HT-29 (cell line): Measurements from ENCODE around the gene GALNT10. TPM values are rescaled to one million over a fixed set of nuclear protein-coding genes. Genes with fewer than 3 reads are reported as not detected.

Experiments
- DNase-seq: peaks from one replicate; pipeline ENCODE4 v3.0.0-alpha.2; 2015; ENCODE audit warnings: low spot score
- total RNA-seq: library from RNA; depleted of rRNA; stranded (reverse); fragments of >200 nt; shearing (Covaris generic); gene quantifications from 2 replicates; pipeline ENCODE4 v1.2.3, GENCODE V29; 2014

The GALNT10 gene
- total RNA-seq, 1 experiment from 2014 or later = 8.0 TPM

DNA sequence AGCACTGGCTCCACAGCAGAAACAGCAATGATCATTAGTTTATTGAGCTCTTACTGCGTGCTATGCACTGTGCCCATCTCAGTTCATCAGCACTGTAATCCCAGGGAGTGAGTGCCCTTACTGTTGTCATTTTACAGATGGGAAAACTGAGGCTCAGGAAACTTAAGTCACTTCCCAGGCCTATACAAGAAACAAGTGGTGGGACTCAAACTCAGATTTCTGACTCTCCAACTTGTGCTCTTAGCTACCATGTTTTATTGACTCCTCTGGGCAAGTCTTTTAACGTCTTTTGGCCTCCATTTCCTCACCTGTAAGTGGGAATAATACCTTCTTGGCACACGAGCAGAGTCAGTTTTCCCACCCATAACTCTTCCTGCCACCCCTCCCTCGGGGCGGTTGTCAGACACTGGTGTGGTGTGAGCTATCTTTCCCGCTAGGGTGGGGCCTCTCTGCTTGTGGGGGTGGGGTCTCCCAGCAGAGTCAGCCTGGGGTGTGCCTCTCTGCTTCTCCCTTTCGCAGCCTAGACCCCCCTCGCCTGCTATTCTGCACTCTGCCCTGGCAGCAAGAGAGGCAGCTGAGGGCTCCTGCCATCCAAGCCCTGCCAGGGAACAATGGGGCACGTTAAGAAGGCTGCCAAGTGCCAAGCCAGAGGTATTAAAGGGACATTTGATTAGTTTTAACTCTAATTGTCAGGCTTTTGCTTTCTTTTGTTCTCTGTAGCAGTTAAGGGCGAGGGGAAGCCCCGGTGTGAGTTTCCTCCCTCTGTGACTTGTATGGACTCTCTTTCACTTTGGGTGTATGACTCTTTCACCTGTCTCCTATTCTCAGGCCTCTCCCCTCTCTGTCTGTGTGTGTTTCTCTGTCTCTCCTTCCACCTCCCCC, 12.1 kb downstream of the GALNT10 start:
- no peak for DNase-seq

DNA sequence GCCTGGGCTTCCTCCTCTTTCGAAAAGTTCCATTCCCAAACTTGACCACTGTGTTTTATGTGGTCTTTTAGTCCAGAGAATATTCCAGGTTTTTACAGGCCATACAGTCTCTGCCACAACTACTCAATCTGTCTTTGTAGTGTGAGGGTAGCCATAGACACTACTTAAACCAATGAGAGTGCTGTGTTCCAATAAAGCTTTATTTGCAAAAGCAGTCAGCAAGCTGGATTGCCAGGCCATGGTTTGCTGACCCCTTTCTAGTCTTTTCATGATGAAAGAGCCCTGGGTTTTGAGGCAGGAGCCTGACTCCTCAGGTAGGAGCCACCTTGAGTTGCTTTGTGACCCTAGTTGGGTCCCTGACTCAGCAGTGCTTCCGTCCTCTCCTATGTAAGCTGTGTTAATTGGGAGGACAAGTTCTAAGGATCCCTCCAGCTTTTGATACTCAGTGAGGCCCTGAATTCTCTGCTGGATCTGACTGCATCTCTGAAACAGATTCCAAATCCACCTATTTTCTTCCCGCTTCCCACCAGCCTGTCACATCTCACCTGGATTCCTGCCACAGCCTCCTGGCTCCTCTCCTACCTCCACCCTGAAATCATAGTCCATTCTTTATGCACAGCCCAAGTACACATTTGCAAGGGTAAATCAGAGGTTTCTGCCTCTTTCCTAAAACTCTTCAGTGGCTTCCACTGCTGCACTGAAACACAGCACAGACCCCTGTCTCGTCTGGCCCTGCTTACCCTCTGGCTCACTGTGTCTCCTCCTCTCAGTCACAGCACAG, 13.5 kb downstream of the GALNT10 start:
- no peak for DNase-seq

DNA sequence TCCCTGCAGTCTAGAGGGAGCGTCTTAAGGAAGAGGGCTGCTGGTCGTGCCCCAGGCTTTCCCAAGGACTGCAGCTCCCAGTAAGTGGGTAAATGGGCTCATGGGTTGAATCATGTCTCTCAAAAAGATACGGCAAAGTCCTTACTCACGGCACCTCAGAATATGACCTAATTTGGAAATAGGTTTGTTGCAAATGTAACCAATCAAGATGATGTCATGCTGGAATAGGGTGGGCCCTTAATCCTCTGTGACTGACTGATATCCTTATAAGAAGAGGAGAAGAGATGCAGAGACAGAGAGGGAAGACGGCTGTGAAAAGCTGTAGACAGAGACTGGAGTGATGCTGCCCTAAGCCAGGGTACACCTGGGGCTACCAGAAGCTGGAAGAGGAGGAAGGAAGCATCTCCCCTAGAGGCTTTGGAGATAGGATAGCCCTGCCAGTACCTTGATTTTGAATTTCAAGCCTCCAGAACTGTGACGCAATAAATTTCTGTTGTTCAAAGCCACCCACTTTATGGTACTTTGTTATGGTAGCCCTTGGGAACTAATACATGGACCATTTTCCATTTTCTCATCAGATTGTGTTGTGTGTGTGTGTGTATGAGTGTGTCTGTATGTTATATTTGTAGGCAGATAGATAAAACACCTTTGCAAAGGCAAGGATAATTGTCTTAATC, 15.0 kb downstream of the GALNT10 start:
- no peak for DNase-seq

DNA sequence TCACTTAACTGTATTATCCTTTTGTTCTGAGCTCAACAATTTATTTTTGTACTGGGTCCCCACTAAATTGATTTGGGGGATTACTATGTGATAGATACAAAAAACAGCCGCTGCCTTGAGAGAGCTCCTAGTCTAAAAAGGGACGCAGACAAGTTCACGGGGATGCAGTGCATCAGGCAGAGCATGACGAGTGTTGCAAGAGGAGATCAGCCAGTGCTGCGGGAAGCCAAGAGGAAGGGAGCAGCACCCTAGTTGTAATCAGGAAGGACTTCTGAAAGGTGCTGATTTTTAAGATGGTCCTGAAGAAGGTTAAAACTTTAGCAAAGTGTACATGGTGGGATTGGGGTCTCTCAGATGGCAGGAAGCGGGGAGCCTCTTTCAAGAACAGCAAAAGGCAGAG, 15.8 kb downstream of the GALNT10 start:
- DNase-seq = no peak

DNA sequence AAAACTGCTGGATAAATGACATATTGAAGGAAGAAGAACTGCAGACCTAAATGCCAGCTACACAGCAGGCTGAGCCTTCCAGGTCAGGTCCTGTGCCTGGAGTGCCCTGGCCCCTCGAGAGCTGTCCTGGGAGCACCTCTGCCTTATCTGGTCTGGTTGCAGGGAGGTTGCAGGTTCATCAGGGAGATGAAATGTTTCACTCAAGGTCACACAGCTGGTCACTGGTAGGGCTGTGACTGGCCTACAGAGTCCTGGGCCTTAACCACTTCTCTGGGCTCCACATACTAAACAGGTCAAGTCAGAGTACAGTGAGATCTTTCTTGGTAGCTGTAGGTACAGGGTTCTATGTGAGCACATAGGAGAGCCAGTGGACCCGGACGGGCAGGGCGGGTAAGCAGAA, 16.7 kb downstream of the GALNT10 start:
- DNase-seq = no peak

DNA sequence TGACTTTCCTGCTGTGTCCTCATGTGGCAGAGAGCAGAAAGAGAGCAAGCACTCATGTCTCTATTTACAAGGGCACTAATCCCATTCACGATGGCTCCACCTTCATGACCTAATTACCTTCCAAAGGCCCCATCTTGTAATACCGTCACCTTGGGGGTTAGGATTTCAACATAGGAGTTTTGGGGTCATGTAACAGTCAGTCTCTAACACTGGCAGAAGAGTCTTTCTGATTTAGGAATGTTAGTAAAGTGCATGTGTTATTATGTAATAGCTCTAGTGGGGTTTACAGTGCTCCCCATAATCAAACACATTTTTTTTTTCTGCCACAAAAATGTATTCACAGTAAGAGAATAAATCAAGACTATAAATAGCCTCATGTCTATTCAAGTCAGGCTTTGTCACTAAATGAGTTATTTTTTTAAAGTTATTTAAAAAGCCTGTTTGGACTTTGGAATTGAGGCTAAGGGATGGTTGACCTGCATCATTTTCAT, 19.1 kb downstream of the GALNT10 start:
- DNase-seq = no peak

DNA sequence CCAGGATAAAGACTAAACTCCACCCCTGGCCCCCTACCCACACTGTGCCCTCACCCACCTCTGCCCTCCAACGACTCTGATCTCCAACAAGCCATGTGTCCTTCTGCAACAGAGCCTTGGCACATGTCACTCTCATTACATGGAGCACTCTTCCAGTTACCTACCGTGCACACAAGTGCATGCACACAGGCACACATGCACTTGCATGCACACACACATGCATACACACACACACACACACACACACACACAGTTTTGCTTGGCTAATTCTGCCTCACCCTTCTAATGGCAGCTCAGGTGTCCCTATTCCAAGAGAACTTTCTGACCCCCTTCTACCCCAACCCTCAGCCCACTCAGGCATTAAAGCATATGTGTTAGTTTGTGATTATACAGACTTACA, 19.6 kb downstream of the GALNT10 start:
- no peak for DNase-seq

DNA sequence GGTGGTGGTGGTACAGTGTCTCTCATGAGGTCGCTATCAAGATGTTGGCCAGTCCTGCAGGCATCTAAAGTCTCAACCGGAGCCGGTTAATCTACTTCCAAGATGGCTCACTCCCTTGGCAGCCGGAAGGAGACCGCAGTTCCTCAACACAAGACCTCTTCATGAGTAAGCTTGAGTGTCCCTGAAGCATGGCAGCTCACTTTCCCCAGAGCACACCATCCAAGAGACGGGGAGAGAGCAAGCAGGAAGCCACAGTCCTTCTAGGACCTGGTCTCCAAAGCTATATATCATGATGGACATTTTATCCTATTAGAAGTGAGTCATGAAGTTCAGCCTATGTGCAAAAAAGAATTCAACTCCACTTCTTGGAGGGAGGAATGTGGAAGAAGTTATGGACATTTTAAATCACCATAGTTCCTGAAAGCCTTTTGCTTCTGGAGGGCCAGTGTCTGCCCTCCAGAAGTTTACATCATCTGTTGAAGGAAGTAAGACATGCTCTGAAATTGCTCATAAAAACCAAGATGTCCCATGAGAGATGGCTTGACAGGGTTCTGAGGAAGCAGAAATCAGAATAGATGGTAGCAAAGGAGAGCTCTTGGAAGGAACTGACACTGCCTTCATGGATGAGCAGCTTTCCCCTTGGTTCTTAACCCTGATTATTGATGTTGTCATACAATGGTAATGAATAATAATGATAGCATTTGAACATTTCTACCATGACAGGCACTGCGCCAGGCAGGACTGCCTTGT, 21.3 kb downstream of the GALNT10 start:
- DNase-seq = no peak

DNA sequence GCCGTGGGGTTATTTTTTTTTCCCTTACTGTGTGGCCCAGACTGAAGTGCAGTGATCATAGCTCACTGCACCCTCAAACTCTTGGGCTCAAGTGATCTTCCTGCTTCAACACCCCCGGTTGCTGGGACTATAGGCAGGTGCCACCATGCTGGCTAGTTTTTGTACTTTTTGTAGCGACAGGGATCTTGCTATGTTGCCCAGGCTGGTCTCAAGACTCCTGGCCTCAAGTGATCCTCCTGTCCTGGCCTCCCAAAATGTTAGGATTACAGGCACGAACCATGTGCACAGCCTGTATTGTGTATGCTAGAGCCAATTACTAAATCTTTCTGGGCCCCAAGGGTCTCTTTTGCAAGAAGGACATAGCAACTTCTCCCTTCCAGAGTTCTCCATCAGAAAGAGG, 23.1 kb downstream of the GALNT10 start:
- no peak for DNase-seq

DNA sequence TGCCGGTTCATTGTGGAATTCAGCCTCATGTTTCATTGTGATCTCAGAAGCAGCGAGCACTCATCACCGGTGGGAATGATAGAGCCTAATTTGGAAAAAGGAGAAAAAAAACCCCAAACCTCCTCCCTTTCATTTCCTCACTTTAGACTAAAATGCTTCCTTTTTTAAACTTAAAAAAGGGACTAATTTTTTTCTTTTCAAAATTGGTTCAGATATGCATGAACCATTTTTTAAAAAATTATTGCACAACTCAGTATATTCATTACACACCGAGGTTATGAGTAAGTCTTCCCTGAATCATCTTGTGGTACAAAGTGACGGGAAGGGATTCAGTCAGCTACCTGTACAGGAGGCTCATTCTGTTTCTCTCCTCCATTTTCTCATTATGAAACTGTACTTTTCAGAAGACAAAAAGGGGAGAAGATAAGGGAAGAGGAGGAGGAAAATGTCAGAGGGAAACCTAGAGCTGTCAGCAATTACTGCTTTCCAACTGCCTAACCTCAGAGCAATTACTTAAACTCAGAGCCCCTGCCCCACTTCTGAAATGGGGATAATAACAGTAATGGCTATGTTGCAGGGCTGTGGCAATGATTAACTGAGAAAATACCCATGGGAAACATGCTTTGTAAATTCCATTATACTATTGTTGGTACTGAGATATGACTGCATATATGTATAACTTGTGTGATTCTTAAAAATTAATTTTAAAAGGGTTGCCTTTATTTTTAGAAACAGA, 24.0 kb downstream of the GALNT10 start:
- DNase-seq = no peak

DNA sequence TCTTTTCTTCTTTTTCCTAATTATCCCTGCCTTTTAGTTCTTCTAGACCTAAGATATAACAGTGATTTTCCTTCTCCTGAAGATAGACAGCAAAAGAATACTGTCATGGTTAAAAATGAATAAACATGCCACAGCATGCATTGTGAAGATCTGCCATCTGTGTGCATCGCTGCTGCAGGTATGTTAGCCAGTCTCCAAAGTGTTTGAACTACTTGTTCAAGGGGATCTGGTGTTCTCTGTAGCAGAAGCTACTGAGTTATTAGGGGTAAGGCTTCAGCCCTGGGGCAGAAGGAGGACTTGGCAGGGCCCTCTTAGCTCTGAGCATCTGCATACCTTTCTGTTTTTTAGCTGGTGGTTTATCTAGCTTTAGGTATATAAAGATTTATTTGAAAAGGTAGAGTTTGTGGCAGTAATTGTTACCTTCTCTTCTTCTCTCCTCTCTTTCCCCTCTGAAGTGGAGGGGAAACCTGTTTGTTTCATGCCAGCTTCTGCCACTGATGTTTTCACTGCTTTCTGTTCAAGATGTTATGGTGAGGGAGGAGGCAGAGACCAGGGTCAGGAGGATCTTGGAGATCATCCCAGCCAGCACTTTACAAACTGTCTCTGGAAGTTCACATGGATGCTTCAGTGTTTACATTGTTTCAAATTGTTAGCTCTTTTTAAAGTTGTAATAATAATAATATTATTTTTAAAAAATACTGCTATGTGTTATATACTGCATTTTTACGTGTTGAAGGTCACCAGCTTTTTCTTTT, 25.2 kb downstream of the GALNT10 start:
- no peak for DNase-seq

DNA sequence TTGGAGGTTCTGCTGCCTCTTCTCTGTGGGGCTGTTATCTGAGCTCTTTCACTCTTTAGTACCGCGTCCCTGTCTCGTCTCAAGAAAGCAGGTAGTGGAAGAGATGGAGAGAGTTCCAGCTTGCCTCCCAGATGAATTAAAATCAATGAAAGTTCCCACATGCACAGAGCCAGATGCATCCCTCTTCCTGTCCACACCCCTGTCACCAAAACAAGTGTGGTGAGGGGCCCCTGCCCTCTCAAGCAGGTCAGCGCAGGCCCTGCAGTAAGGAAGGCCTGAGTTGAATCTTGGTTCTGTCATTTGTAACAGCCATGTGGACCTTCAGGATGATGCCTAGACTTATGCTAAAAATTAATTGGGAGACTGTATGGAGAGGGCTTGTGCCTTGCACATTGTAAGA, 26.9 kb downstream of the GALNT10 start:
- no peak for DNase-seq

DNA sequence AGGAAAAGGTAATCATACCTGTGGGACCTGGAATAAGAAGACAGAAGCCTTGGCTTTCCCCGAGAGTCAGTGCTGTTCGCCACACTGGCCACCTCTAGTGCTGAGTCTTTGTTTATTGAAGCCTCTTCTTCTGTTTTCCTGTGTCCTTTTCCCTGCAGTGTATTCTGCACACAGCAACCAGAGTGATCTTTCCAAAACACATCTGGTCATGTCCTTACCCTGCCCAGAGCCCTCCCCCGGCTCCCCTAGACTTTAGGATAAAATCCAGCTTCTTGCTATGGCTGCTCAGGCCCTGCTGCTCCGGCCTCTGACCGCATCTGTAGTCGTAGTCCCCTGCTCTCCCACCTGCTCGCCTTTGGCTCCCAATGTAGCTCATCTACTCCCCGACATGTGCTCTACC, 28.3 kb downstream of the GALNT10 start:
- no peak for DNase-seq

DNA sequence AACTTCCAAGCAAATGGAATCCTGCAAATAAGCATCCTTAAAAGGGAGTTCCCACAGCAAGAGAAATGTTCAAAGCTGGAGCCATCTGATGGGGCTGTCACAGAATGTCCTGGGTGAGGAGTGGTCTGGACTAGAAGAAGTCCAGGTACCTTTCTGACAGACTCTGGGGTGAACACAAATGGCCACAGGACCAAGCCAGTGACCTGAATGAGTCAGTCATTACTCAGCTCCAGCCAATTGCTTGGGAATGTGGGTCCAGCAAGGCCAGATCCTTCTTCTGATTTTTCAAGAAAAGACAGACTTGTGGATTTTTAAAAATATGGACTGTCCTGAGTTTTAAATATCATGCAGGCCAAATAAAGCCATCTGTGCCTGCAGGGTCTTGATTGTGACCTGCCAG, 30.1 kb downstream of the GALNT10 start:
- DNase-seq = no peak

DNA sequence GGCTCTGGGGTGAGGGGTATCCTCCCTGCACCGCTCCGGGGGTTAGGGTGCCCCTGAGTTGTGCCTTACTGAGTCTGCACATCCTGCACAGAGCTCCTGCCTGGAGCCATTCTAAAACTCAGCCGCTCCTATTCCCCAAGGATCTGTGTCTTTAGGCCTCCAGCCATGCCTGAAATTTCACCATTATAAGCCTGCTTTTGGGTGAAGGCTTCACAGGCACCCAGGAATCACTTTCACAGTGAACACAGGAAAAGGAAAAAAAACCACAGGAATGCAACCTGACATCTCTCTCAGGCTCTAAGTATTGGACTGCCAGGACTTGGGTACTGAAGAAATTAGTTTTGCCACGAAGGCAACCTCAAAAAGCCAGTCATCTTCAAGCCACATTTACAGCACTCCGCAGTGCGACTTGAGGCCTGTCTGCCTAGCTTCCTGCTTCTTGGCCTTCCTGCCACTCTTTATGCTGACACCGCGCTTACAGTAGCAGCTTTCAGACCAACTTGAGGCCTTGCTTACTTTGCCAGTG, 30.9 kb downstream of the GALNT10 start:
- DNase-seq = peak; percentile 13

DNA sequence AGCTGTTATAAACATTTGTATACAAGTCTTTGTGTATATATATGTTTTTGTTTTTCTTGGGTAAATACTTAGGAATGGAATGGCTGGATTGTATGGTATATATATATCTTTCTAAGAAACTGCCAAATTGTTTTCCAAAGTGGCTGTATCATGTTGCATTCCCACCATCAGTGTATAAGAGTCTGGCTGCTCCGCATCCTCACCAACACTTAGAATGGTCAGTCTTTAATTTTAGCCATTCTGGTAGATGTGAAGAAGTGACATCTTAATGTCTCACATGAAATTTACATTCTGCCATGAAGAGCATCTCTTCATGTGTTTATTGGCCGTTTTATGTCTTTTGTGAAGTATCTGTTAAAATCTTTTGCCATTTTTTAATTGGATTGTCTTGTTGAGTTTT, 31.9 kb downstream of the GALNT10 start:
- DNase-seq = no peak

DNA sequence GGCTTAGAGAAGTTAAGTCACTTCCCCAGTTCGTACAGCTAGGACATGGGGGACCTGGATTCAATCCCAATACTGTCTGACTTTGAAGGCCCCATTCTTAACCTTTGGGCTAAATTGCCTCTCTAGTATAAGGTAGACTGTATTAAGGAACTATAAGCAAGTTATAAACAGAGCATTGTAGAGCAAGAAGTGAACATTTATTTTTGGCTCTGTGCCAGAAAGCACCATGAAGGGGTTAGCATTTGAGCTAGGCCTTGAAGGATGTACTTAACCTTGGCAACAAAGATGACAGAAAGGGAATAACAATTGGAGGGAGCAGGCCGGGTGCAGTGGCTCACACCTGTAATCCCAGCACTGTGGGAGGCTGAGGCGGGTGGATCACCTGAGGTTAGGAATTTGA, 32.8 kb downstream of the GALNT10 start:
- no peak for DNase-seq

DNA sequence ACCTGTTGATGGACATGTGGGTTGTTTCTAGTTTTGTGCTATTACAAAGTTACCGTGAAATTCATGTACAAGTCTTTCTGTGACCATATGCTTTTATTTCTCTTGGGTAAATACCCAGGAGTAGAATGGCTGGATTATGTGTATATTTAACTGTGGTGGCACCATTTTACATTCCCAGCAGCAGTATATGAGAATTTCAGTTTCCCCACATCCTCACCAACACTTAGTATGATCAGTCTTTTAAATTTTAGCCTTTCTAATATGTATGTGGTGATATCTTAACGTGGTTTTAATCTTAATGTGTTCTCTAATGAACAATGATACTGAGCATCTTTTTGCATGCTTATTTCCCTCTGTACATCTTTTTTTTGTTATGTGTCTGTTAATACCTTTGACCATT, 36.6 kb downstream of the GALNT10 start:
- DNase-seq = no peak

DNA sequence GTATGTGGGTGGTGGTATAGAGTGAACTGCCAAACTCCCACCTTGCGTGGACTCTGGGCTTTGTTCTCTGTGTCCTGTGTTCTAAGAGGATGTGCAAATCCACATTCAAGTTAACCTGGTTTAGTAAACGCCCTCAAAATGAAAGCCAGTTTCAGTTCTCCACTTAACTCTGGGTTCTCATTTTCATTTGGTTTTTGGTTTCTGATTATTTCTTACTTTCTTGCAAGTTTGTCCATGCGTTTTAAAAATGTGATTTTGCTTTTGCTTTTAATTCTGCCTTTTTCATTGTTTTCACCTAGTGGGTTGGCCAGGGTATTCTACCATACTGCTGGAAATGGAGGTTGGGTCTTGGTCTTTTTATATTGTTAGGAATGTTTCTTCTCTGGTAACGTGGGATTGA, 38.2 kb downstream of the GALNT10 start:
- no peak for DNase-seq

DNA sequence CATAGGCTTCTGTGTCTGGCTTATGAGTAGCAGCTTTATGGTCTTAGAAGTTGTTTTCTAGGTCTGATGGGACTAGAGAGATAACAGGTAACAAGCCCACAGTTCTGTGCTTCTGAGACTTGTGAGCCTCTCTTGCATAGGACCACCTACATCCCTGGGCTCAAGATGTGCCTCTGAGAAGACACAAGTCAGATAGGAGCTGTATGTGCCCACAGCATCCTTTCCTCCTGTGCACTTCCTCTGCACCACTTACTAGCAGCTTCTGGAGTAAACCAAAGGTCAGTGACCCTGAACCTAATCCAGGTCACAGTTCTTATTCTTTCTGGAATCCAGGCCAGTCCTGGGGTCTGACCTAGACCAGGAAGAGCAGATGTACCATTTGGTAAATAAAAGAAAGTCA, 40.0 kb downstream of the GALNT10 start:
- DNase-seq = no peak
